Measurements from ENCODE around the gene TBC1D2.

- TF ChIP-seq REST (IDR thresholded peaks at IDR 0.05) (no peak), CTCF (IDR thresholded peaks at IDR 0.05; ENCODE audit: low read depth, low read length, missing input control) (no peak), JUND (IDR thresholded peaks at IDR 0.05) (no peak)
These were observed 40.2 kb downstream of the TBC1D2 start for GRCh38 chr9:98215271-98215670.

Data from liver (tissue), 3 donors.